Measurements from ENCODE around the gene USP30. TPM values are rescaled to one million over a fixed set of nuclear protein-coding genes. Genes with fewer than 3 reads are reported as not detected.
"Not testable (repeated sequence)": the region's sequence is repeated elsewhere in the genome, so short reads cannot be mapped to it uniquely, and the experiment has no call there.

USP30 gene
- total RNA-seq, 1 experiment from 2014 or later = 7.8 TPM

DNA sequence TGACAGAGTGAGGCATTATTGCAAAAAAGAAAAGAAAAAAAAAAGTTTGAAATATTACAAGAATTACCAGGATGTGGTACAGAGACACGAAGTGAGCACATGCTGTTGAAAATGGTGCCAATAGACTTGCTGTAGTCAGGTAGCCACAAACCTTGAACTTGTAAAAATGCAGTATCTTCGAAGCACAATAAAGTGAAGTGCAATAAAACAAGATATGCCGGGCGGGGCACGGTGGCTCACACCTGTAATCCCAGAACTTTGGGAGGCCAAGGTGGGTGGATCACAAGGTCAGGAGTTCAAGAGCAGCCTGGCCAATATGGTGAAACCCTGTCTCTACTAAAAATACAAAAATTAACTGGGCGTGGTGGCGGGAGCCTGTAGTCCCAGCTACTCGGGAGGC, 2.6 kb upstream of the USP30 start:
- H2AFZ ChIP-seq (ENCODE audit: low read length); H3K79me1 ChIP-seq (ENCODE audit: insufficient read depth, low read depth, low read length, poor library complexity, severe bottlenecking); H3K27ac Mint-ChIP-seq; H3K4ac ChIP-seq (ENCODE audit: low read depth, low read length); H2BK5ac ChIP-seq (ENCODE audit: insufficient read length, low read length); H2AK5ac ChIP-seq (ENCODE audit: insufficient read length, low read length); H3K4me1 ChIP-seq (ENCODE audit: insufficient read depth, low read length); DNase-seq; H3K27me3 ChIP-seq (ENCODE audit: insufficient read depth, low read length); H4K8ac ChIP-seq (replicated peaks; ENCODE audit: insufficient read length, low read depth, low read length); H3K56ac ChIP-seq (ENCODE audit: insufficient read length, low read depth, low read length); H3K36me3 Mint-ChIP-seq (ENCODE audit: insufficient read depth in 1 of 3, low read depth in 3 of 3); H4K91ac ChIP-seq (ENCODE audit: insufficient read length, low read depth, low read length); H2BK120ac ChIP-seq (ENCODE audit: low read depth, low read length, poor library complexity, severe bottlenecking); H3K14ac ChIP-seq (ENCODE audit: insufficient read depth, low read length); H3K27me3 Mint-ChIP-seq (ENCODE audit: low read depth); H3T11ph ChIP-seq (ENCODE audit: low read length); H2BK12ac ChIP-seq (ENCODE audit: insufficient read length, low read depth, low read length); H3K9me3 ChIP-seq (ENCODE audit: control insufficient read depth, low read depth, low read length); H3K27ac ChIP-seq (ENCODE audit: insufficient read length, low read depth, low read length); H3K4me2 ChIP-seq (ENCODE audit: insufficient read depth, insufficient read length, low read length); H4K20me1 ChIP-seq (ENCODE audit: control insufficient read depth, insufficient read depth, insufficient read length); H3K23ac ChIP-seq (ENCODE audit: insufficient read length, low read depth, low read length); H3K79me2 ChIP-seq (ENCODE audit: insufficient read depth, low read length); H3K23me2 ChIP-seq (ENCODE audit: insufficient read length, low read depth, low read length, poor library complexity, severe bottlenecking); H2BK15ac ChIP-seq (ENCODE audit: low read depth, low read length); H3K9ac ChIP-seq (ENCODE audit: extremely low read depth, insufficient read length, low read length); H3K18ac ChIP-seq (ENCODE audit: insufficient read length, low read depth, low read length); H4K5ac ChIP-seq (ENCODE audit: insufficient read length, low read depth, low read length); H3K9me3 Mint-ChIP-seq; H3K4me3 Mint-ChIP-seq; H2BK20ac ChIP-seq (ENCODE audit: low read depth, low read length, poor library complexity, severe bottlenecking): not testable (repeated sequence)
- WGBS (ENCODE audit: extremely low coverage, insufficient read length, low lambda C conversion rate) = no CpG with 5 or more reads among the region's 8 CpGs
- peaks cover 12 to 15% of the 10 kb centered on the region in 2 experiments for H3K4me1 Mint-ChIP-seq
